HS-27A (cell line): ENCODE results near the gene FRMPD4.

ENCODE experiments used
- DNase-seq: peaks from one replicate; pipeline ENCODE4 v3.0.0-alpha.2; 2012; ENCODE audit warnings: low read depth, missing footprints

Gene FRMPD4

GRCh38 chrX:12661464-12661863 is 523.2 kb downstream of the FRMPD4 start:
- DNase-seq = no peak

- peak; percentile 12 for DNase-seq
These were observed 534.3 kb downstream of the FRMPD4 start for GRCh38 chrX:12672367-12673106.

- DNase-seq = no peak
These were observed 535.2 kb downstream of the FRMPD4 start for GRCh38 chrX:12673487-12673886.

- no peak for DNase-seq
These were observed 541.2 kb downstream of the FRMPD4 start for GRCh38 chrX:12679522-12679921.

- no peak for DNase-seq
These were observed 542.8 kb downstream of the FRMPD4 start for GRCh38 chrX:12681047-12681446.

GRCh38 chrX:12685541-12685940 is 547.3 kb downstream of the FRMPD4 start:
- DNase-seq = no peak

- no peak for DNase-seq
These were observed 548.1 kb downstream of the FRMPD4 start for GRCh38 chrX:12686331-12686730.

- no peak for DNase-seq
These were observed 552.4 kb downstream of the FRMPD4 start for GRCh38 chrX:12690646-12691045.

GRCh38 chrX:12693754-12694153 is 555.5 kb downstream of the FRMPD4 start:
- no peak for DNase-seq

- DNase-seq = no peak
These were observed 562.5 kb downstream of the FRMPD4 start for GRCh38 chrX:12700745-12701144.

GRCh38 chrX:12701628-12702027 is 563.4 kb downstream of the FRMPD4 start:
- DNase-seq = peak; percentile 4

- no peak for DNase-seq
These were observed 564.3 kb downstream of the FRMPD4 start for GRCh38 chrX:12702509-12703091.

- DNase-seq = no peak
These were observed 566.4 kb downstream of the FRMPD4 start for GRCh38 chrX:12704706-12705105.

- DNase-seq = no peak
These were observed 570.8 kb downstream of the FRMPD4 start for GRCh38 chrX:12709047-12709446.

- DNase-seq = no peak
These were observed 573.3 kb downstream of the FRMPD4 start for GRCh38 chrX:12711435-12712040.

- no peak for DNase-seq
These were observed 578.3 kb downstream of the FRMPD4 start for GRCh38 chrX:12716574-12716973.

- no peak for DNase-seq
These were observed 581.6 kb downstream of the FRMPD4 start for GRCh38 chrX:12719837-12720236.

GRCh38 chrX:12721042-12721441 is 582.8 kb downstream of the FRMPD4 start:
- no peak for DNase-seq

- DNase-seq = no peak
These were observed 584.0 kb downstream of the FRMPD4 start for GRCh38 chrX:12722314-12722713.

GRCh38 chrX:12741416-12741815 is 603.1 kb downstream of the FRMPD4 start:
- DNase-seq = no peak

GRCh38 chrX:12747433-12747832 is 609.2 kb downstream of the FRMPD4 start:
- no peak for DNase-seq

- no peak for DNase-seq
These were observed 613.6 kb downstream of the FRMPD4 start for GRCh38 chrX:12751887-12752286.

GRCh38 chrX:12753366-12753765 is 615.1 kb downstream of the FRMPD4 start:
- no peak for DNase-seq
